GM21825 (cell line): Measurements from ENCODE around the gene ZFAND3.

Source experiments
- ATAC-seq: cut with Tn5 transposase; IDR thresholded peaks from one replicate; pipeline ENCODE4 v1.9.1; 2021; ENCODE audit warnings: mild to moderate bottlenecking, moderate library complexity; ENCODE audit not compliant: unreplicated experiment

Gene ZFAND3

GRCh38 chr6:38193481-38194281 lies 374.2 kb downstream of the ZFAND3 start:
- no peak for ATAC-seq

DNA sequence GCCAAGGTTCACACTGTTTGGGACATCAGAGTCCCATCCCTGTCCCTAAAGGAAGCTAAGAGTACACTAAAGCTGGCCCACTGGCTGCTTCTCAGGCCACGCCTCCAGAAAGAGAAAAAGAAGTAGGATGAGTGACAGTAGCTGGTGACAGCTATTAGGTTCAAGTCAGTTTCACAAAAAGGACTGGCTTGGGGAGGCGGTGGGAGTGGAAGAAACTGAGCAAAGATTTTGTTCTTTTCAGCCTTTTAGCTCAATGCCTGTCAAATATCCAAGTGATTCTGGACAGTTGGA lies 374.7 kb downstream of the ZFAND3 start:
- no peak for ATAC-seq

- no peak for ATAC-seq
Observed at GRCh38 chr6:38194589-38194988, 375.1 kb downstream of the ZFAND3 start.

- no peak for ATAC-seq
Observed at GRCh38 chr6:38195113-38195635, 375.6 kb downstream of the ZFAND3 start.

GRCh38 chr6:38198219-38198618 lies 378.7 kb downstream of the ZFAND3 start:
- ATAC-seq, result no peak
